ENCODE measurements around the gene TADA2A.
"Not testable (repeated sequence)": the region's sequence is repeated elsewhere in the genome, so short reads cannot be mapped to it uniquely, and the experiment has no call there.

The TADA2A gene

GRCh38 chr17:37393352-37393751 lies 13.3 kb upstream of the TADA2A start:
- Histone ChIP-seq H4K20me1 (ENCODE audit: control insufficient read depth, insufficient read depth, low read depth, low read length) (peaks cover 3% of the 10 kb centered on the region; the same call in 1 of the 2 replicates), H3K27ac (ENCODE audit: low read depth, low read length) (no peak overlapping the region), H3K27me3 (ENCODE audit: control insufficient read depth, low read length) (no peaks in the 10 kb centered on the region), H3F3A (ENCODE audit: control insufficient read depth, insufficient read depth) (no peaks in the 10 kb centered on the region), H3K79me2 (ENCODE audit: control insufficient read depth, low read length) (no peaks in the 10 kb centered on the region; the same call in 1 of the 2 replicates), H3K4me2 (ENCODE audit: low read length) (no peak overlapping the region), H3K9me2 (replicated peaks; ENCODE audit: control insufficient read depth, low read length) (no peaks in the 10 kb centered on the region), H3K9me3 (ENCODE audit: control insufficient read depth, insufficient read depth, low read length) (no peaks in the 10 kb centered on the region), H3K4me3 (ENCODE audit: low read length) (no peak overlapping the region), H3K36me3 (ENCODE audit: control insufficient read depth, low read length) (no peaks in the 10 kb centered on the region), H3K4me1 (ENCODE audit: control insufficient read depth, low read length) (peaks cover 3% of the 10 kb centered on the region; the same call in 1 of the 2 replicates)
- no peak for TF ChIP-seq EZH2phosphoT487 (IDR thresholded peaks at IDR 0.05; ENCODE audit: borderline replicate concordance, low read length)
- TF ChIP-seq, protein P1, sequence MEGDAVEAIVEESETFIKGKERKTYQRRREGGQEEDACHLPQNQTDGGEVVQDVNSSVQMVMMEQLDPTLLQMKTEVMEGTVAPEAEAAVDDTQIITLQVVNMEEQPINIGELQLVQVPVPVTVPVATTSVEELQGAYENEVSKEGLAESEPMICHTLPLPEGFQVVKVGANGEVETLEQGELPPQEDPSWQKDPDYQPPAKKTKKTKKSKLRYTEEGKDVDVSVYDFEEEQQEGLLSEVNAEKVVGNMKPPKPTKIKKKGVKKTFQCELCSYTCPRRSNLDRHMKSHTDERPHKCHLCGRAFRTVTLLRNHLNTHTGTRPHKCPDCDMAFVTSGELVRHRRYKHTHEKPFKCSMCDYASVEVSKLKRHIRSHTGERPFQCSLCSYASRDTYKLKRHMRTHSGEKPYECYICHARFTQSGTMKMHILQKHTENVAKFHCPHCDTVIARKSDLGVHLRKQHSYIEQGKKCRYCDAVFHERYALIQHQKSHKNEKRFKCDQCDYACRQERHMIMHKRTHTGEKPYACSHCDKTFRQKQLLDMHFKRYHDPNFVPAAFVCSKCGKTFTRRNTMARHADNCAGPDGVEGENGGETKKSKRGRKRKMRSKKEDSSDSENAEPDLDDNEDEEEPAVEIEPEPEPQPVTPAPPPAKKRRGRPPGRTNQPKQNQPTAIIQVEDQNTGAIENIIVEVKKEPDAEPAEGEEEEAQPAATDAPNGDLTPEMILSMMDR (IDR thresholded peaks at IDR 0.05; ENCODE audit: low read depth, low read length, poor library complexity, severe bottlenecking), result no peak

DNA sequence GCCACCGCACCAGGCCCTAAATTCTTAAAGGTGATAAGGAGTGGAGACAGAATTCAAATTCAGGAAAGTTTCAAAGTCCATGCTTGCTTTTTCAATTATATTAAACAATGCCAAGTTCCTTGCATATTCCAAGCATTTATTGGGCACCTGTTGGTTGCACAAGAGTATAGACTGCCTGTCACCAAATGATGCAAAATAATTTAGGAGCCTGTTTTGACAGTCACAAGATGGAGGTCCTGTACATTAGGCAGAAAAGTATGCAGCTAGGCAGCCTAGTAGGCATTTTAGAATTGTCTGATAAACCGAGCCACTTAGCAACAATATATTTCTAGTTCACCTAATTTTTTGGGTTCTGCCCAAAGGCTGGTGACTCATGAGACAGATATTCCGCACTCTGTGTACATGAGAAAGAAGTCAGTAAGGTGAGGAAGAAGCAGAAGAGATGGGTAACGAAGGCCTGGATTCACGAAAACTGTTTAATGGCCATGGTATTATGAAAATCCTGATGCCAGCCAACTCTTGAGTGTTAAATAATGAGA lies 7.4 kb upstream of the TADA2A start:
- H3K9me2 ChIP-seq (replicated peaks; ENCODE audit: control insufficient read depth, low read length), result no peaks in the 10 kb centered on the region
- peaks cover 14% of the 10 kb centered on the region for H3K4me1 ChIP-seq (ENCODE audit: control insufficient read depth, low read length)
- no peak overlapping the region for H3K27ac ChIP-seq (ENCODE audit: low read depth, low read length)
- peaks cover 33% of the 10 kb centered on the region for H3K79me2 ChIP-seq (ENCODE audit: control insufficient read depth, low read length)
- H3K9me3 ChIP-seq (ENCODE audit: control insufficient read depth, insufficient read depth, low read length), result no peaks in the 10 kb centered on the region
- H4K20me1 ChIP-seq (ENCODE audit: control insufficient read depth, insufficient read depth, low read depth, low read length), result 0 out of 2 replicates have a peak, but pooled peaks cover 3% of the 10 kb centered on the region
- H3K4me2 ChIP-seq (ENCODE audit: low read length), result no peak overlapping the region
- H3K4me3 ChIP-seq (ENCODE audit: low read length), result no peak overlapping the region
- no peak for TF ChIP-seq EZH2phosphoT487 (IDR thresholded peaks at IDR 0.05; ENCODE audit: borderline replicate concordance, low read length)
- TF ChIP-seq, protein P1 (IDR thresholded peaks at IDR 0.05; ENCODE audit: low read depth, low read length, poor library complexity, severe bottlenecking), result no peak
- H3F3A ChIP-seq (ENCODE audit: control insufficient read depth, insufficient read depth), result no peaks in the 10 kb centered on the region
- peaks cover 18% of the 10 kb centered on the region for H3K36me3 ChIP-seq (ENCODE audit: control insufficient read depth, low read length)
- no peaks in the 10 kb centered on the region for H3K27me3 ChIP-seq (ENCODE audit: control insufficient read depth, low read length)

DNA sequence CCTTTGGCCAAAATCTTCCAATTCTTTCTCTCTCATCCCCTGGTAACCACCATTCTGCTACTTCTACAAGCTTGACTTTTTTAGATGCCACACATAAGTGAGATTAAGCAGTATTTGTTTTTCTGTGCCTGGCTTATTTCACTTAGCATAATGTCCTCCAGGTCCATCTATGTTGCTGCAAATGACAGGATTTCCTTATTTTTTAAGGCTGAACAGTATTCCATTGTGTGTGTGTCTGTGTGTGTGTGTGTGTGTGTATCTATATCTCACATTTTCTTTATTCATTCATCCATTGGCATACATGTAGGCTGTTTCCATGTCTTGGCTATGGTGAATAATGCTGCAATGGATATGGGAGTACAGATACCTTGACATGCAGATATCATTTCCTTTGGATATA lies 6.2 kb upstream of the TADA2A start:
- H3K36me3 ChIP-seq (ENCODE audit: control insufficient read depth, low read length), result peaks cover 26% of the 10 kb centered on the region
- H3K9me2 ChIP-seq (replicated peaks; ENCODE audit: control insufficient read depth, low read length), result no peaks in the 10 kb centered on the region
- no peaks in the 10 kb centered on the region for H3K27me3 ChIP-seq (ENCODE audit: control insufficient read depth, low read length)
- H3F3A ChIP-seq (ENCODE audit: control insufficient read depth, insufficient read depth), result no peaks in the 10 kb centered on the region
- no peak overlapping the region for H3K4me2 ChIP-seq (ENCODE audit: low read length)
- TF ChIP-seq, protein P1 (IDR thresholded peaks at IDR 0.05; ENCODE audit: low read depth, low read length, poor library complexity, severe bottlenecking), result no peak
- no peak for TF ChIP-seq EZH2phosphoT487 (IDR thresholded peaks at IDR 0.05; ENCODE audit: borderline replicate concordance, low read length)
- H3K4me1 ChIP-seq (ENCODE audit: control insufficient read depth, low read length), result peaks cover 25% of the 10 kb centered on the region
- no peaks in the 10 kb centered on the region for H3K9me3 ChIP-seq (ENCODE audit: control insufficient read depth, insufficient read depth, low read length)
- peaks cover 45% of the 10 kb centered on the region for H3K79me2 ChIP-seq (ENCODE audit: control insufficient read depth, low read length)
- no peak overlapping the region for H3K4me3 ChIP-seq (ENCODE audit: low read length)
- H4K20me1 ChIP-seq (ENCODE audit: control insufficient read depth, insufficient read depth, low read depth, low read length), result 0 out of 2 replicates have a peak, but pooled peaks cover 3% of the 10 kb centered on the region
- H3K27ac ChIP-seq (ENCODE audit: low read depth, low read length), result no peak overlapping the region

DNA sequence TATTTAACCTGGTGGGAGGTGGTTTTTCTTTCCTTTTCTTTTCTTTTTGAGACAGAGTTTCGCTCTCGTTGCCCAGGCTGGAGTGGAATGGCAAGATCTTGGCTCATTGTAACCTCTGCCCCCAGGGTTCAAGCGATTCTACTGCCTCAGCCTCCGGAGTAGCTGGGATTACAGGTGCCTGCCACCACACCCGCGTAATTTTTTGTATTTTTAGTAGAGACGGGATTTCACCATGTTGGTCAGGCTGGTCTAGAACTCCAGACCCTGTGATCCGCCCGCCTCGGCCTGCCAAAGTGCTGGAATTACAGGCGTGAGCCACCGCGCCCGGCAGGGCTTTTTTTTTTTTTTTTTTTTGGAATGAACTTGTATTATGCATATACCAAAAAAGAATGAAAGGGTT lies 1.2 kb upstream of the TADA2A start:
- H3K27me3 ChIP-seq (ENCODE audit: control insufficient read depth, low read length); H3K9me3 ChIP-seq (ENCODE audit: control insufficient read depth, insufficient read depth, low read length); H4K20me1 ChIP-seq (ENCODE audit: control insufficient read depth, insufficient read depth, low read depth, low read length); H3F3A ChIP-seq (ENCODE audit: control insufficient read depth, insufficient read depth); H3K27ac ChIP-seq (ENCODE audit: low read depth, low read length); H3K9me2 ChIP-seq (replicated peaks; ENCODE audit: control insufficient read depth, low read length): not testable (repeated sequence)
- Histone ChIP-seq H3K4me2 (ENCODE audit: low read length) (peak overlapping the region; percentile 98), H3K79me2 (ENCODE audit: control insufficient read depth, low read length) (peaks cover 88% of the 10 kb centered on the region), H3K4me1 (ENCODE audit: control insufficient read depth, low read length) (peaks cover 47% of the 10 kb centered on the region), H3K36me3 (ENCODE audit: control insufficient read depth, low read length) (peaks cover 60% of the 10 kb centered on the region), H3K4me3 (ENCODE audit: low read length) (peak overlapping the region; percentile 100)
